ENCODE data around the gene SFRP5. TPM values are rescaled to one million over a fixed set of nuclear protein-coding genes. Genes with fewer than 3 reads are reported as not detected.

Gene SFRP5
- total RNA-seq, 1 experiment from 2014 or later, result not detected

- no peak for TF ChIP-seq SRF (IDR thresholded peaks at IDR 0.05; ENCODE audit: low read depth)
- TF ChIP-seq, protein P1, sequence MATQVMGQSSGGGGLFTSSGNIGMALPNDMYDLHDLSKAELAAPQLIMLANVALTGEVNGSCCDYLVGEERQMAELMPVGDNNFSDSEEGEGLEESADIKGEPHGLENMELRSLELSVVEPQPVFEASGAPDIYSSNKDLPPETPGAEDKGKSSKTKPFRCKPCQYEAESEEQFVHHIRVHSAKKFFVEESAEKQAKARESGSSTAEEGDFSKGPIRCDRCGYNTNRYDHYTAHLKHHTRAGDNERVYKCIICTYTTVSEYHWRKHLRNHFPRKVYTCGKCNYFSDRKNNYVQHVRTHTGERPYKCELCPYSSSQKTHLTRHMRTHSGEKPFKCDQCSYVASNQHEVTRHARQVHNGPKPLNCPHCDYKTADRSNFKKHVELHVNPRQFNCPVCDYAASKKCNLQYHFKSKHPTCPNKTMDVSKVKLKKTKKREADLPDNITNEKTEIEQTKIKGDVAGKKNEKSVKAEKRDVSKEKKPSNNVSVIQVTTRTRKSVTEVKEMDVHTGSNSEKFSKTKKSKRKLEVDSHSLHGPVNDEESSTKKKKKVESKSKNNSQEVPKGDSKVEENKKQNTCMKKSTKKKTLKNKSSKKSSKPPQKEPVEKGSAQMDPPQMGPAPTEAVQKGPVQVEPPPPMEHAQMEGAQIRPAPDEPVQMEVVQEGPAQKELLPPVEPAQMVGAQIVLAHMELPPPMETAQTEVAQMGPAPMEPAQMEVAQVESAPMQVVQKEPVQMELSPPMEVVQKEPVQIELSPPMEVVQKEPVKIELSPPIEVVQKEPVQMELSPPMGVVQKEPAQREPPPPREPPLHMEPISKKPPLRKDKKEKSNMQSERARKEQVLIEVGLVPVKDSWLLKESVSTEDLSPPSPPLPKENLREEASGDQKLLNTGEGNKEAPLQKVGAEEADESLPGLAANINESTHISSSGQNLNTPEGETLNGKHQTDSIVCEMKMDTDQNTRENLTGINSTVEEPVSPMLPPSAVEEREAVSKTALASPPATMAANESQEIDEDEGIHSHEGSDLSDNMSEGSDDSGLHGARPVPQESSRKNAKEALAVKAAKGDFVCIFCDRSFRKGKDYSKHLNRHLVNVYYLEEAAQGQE (IDR thresholded peaks at IDR 0.05; ENCODE audit: low read depth), result no peak
- TF ChIP-seq FOSL1 (IDR thresholded peaks at IDR 0.05; ENCODE audit: low read depth), result no peak
- TF ChIP-seq, protein P2, sequence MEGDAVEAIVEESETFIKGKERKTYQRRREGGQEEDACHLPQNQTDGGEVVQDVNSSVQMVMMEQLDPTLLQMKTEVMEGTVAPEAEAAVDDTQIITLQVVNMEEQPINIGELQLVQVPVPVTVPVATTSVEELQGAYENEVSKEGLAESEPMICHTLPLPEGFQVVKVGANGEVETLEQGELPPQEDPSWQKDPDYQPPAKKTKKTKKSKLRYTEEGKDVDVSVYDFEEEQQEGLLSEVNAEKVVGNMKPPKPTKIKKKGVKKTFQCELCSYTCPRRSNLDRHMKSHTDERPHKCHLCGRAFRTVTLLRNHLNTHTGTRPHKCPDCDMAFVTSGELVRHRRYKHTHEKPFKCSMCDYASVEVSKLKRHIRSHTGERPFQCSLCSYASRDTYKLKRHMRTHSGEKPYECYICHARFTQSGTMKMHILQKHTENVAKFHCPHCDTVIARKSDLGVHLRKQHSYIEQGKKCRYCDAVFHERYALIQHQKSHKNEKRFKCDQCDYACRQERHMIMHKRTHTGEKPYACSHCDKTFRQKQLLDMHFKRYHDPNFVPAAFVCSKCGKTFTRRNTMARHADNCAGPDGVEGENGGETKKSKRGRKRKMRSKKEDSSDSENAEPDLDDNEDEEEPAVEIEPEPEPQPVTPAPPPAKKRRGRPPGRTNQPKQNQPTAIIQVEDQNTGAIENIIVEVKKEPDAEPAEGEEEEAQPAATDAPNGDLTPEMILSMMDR (IDR thresholded peaks at IDR 0.05 in 2 of 3, conservative IDR thresholded peaks at IDR 0.05 in 1 of 3; ENCODE audit: borderline replicate concordance in 1 of 3, insufficient read depth in 1 of 3, low read depth in 2 of 3, low read length in 2 of 3), result no peak
- H3K4me3 ChIP-seq (replicated peaks in 1 of 2; ENCODE audit: low read depth in 1 of 2, low read length in 2 of 2), result no peak overlapping the region
- peaks cover 56 to 77% of the 10 kb centered on the region in 2 experiments for H3K36me3 ChIP-seq (ENCODE audit: control insufficient read depth in 1 of 2, insufficient read depth in 2 of 2, low read length in 2 of 2)
- no TSS peak for BruUV-seq (replicated peaks)
- no peak overlapping the region for H3K4me2 ChIP-seq (ENCODE audit: low read length)
- intact Hi-C loops (cut with micrococcal nuclease), result no loop called here
- DNase-seq (ENCODE audit: low read depth, low spot score) (no peak), ATAC-seq (no peak)
- H3K79me2 ChIP-seq (ENCODE audit: insufficient read depth, low read length), result peaks cover 27% of the 10 kb centered on the region
- no peaks in the 10 kb centered on the region for H3K4me1 ChIP-seq (ENCODE audit: control insufficient read depth in 1 of 2, insufficient read depth in 2 of 2, low read length in 2 of 2)
- H2AFZ ChIP-seq (ENCODE audit: low read depth, low read length, poor library complexity, severe bottlenecking), result no peak overlapping the region
- POLR2A ChIA-PET, result interaction anchor here (1.1 kb wide), 1 partner anchor 11 kb away, joined by 3 read pairs; the partner anchor contains the start of gene ZFYVE27
- no peak overlapping the region for H3K27ac ChIP-seq (ENCODE audit: low read depth, low read length)
- H3K9me2 ChIP-seq (ENCODE audit: insufficient read depth), result no peaks in the 10 kb centered on the region
- RAD21 ChIA-PET (ENCODE audit: low non-redundant PET in 1 of 2, low total read pairs in 2 of 2, uncharacterized antibody in 2 of 2, unreplicated experiment in 2 of 2), result no interaction called here
- no peak overlapping the region for H3K9ac ChIP-seq (ENCODE audit: low read length)
- H4K20me1 ChIP-seq (ENCODE audit: insufficient read depth), result no peaks in the 10 kb centered on the region
- CTCF ChIA-PET, result no interaction called here
- no peaks in the 10 kb centered on the region for H3K27me3 ChIP-seq (ENCODE audit: insufficient read depth, low read length)
- no peaks in the 10 kb centered on the region for H3K9me3 ChIP-seq (ENCODE audit: control insufficient read depth in 1 of 2, insufficient read depth in 1 of 2, low read depth in 1 of 2, low read length in 2 of 2)
Observed at GRCh38 chr10:97747573-97747972, 24.2 kb downstream of the SFRP5 start.

All from HCT116 (cell line).